OCI-LY7 (cell line): ENCODE measurements around the gene RPRD1B. TPM values are rescaled to one million over a fixed set of nuclear protein-coding genes. Genes with fewer than 3 reads are reported as not detected.

Source experiments
- BruUV-seq: library from RNA; stranded (reverse); fragments of 400-500 nt; replicated peaks from 2 replicates; lab custom pipeline; 2021; lab: Mats Ljungman, UMichigan
- CTCF ChIA-PET: fragments of 300-600 bp; sonication (Branson Sonifier 250); formaldehyde crosslinking; loops from one replicate; lab custom pipeline; 2022; ENCODE audit warnings: antibody characterized with exemption; ENCODE audit not compliant: unreplicated experiment; lab: Charles Lee
- POLR2A ChIA-PET: fragments of 300-600 bp; sonication (Branson Sonifier 250); formaldehyde crosslinking; loops from one replicate; lab custom pipeline; 2022; ENCODE audit warnings: antibody characterized with exemption; lab: Charles Lee
- DNase-seq: peaks from one replicate; pipeline ENCODE4 v3.0.0-alpha.2; 2015; ENCODE audit warnings: low spot score
- H2AFZ ChIP-seq: fragments of 200-600 bp; sonication (generic), shearing (Covaris generic); 2 replicates; pipeline ENCODE4 v1.6.1; 2014; ENCODE audit warnings: mild to moderate bottlenecking, antibody characterized with exemption, low read length, moderate library complexity
- H3K27ac ChIP-seq: fragments of 200-600 bp; sonication (generic); 2 replicates; pipeline ENCODE4 v1.5.1; 2014; ENCODE audit warnings: mixed run types, low read depth, mild to moderate bottlenecking, moderate library complexity, low read length, inconsistent platforms; ENCODE audit not compliant: poor library complexity, severe bottlenecking
- H3K36me3 ChIP-seq: fragments of 200-600 bp; sonication (generic); 2 replicates; pipeline ENCODE4 v1.6.1; 2014; ENCODE audit warnings: mild to moderate bottlenecking, antibody characterized with exemption, low read length, moderate library complexity, mixed read lengths; ENCODE audit not compliant: insufficient read depth
- H3K4me1 ChIP-seq: fragments of 200-600 bp; sonication (generic); 2 replicates; pipeline ENCODE4 v1.5.1; 2014; ENCODE audit warnings: mild to moderate bottlenecking, low read length; ENCODE audit not compliant: insufficient read depth, poor library complexity, severe bottlenecking
- H3K4me2 ChIP-seq: fragments of 200-600 bp; sonication (generic); 2 replicates; pipeline ENCODE4 v1.6.1; 2014; ENCODE audit warnings: mild to moderate bottlenecking, low read length
- H3K4me3 ChIP-seq: fragments of 200-600 bp; sonication (generic); 2 replicates; pipeline ENCODE4 v1.5.1; 2014; ENCODE audit warnings: mild to moderate bottlenecking, low read depth, low read length; ENCODE audit not compliant: poor library complexity, severe bottlenecking
- H3K79me2 ChIP-seq: fragments of 200-600 bp; sonication (generic); 2 replicates; pipeline ENCODE4 v1.6.1; 2016; ENCODE audit warnings: low read depth, mild to moderate bottlenecking, low read length, moderate library complexity, mixed read lengths; ENCODE audit not compliant: insufficient read depth
- H3K9me2 ChIP-seq: fragments of 200-600 bp; sonication (generic); 2 replicates; pipeline ENCODE4 v1.6.1; 2016; ENCODE audit warnings: mild to moderate bottlenecking, low read length, mixed read lengths; ENCODE audit not compliant: insufficient read depth
- H3K9me3 ChIP-seq: fragments of 200-600 bp; sonication (generic); 2 replicates; pipeline ENCODE4 v1.6.1; 2014; ENCODE audit warnings: mild to moderate bottlenecking, mixed run types, low read length, mixed read lengths
- H4K20me1 ChIP-seq: fragments of 200-600 bp; sonication (generic); 2 replicates; pipeline ENCODE4 v1.6.1; 2014; ENCODE audit warnings: mild to moderate bottlenecking, antibody characterized with exemption, low read length, moderate library complexity, mixed read lengths; ENCODE audit not compliant: insufficient read depth
- CTCF ChIP-seq: fragments of 200-600 bp; sonication (generic); conservative IDR thresholded peaks from 2 replicates; pipeline ENCODE4 v1.5.1; 2014; ENCODE audit warnings: mild to moderate bottlenecking, antibody characterized with exemption, low read length, moderate library complexity, mixed read lengths
- EZH2phosphoT487 ChIP-seq: fragments of 200-600 bp; sonication (generic); IDR thresholded peaks from 2 replicates; pipeline ENCODE4 v1.6.1; 2018; ENCODE audit warnings: low read depth, borderline replicate concordance, mild to moderate bottlenecking, mixed run types, antibody characterized with exemption, low read length, moderate library complexity, mixed read lengths
- intact Hi-C: fragments of 100-400 bp; cut with micrococcal nuclease; formaldehyde crosslinking; loops from one replicate; pipeline ENCODE4 v1.10.0; 2022; ENCODE audit not compliant: unreplicated experiment
- total RNA-seq, 2 experiments: library from RNA; depleted of rRNA in 1 of 2; stranded (reverse); fragments of >200 nt in 1 of 2; shearing (Covaris generic) in 1 of 2; gene quantifications; 2 replicates each; pipeline ENCODE4 v1.2.3, GENCODE V29; 2014 to 2022

Gene RPRD1B
- total RNA-seq, 2 experiments from 2014 or later = 45.6 to 67.9 TPM

DNA sequence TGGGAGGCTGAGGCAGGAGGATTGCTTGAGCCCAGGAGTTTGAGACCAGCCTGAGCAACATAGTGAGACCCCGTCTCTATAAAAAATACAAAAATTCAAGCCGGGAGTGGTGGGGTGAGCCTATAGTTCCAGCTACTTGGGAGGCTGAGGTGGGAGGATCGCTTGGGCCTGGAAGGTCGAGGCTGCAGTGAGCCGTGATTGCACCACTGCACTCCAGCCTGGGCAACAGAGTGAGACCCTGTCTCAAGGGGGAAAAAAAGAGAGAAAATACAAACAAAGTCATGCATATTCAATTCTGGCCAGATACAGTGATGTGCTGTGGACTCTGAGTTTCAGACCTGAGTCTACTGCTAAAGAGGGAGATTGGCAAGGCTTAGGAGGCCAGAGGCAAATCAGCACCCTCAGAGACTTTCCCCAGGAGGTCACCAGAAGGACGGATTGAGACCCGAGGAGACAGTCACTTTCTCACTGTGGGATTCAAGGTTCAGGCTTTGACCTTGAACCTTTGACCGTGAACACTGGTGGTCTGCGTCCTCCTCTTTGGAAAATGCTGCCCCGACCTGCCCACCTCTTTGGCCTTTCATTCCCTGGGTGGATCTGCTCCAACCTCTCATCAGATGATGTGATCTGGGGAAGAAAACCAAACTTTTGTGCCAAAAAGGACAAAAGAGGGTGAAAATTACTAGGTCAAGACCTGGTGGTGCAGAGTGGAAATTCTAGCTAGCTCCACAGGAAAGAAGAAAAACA is 100.3 kb downstream of the RPRD1B start:
- POLR2A ChIA-PET = no interaction called here
- Histone ChIP-seq H3K36me3 (no peaks in the 10 kb centered on the region), H3K27ac (no peak overlapping the region), H3K9me2 (no peaks in the 10 kb centered on the region), H4K20me1 (no peaks in the 10 kb centered on the region), H3K4me1 (no peaks in the 10 kb centered on the region), H3K4me3 (no peak overlapping the region), H3K9me3 (no peaks in the 10 kb centered on the region), H3K4me2 (no peak overlapping the region), H2AFZ (no peak overlapping the region), H3K79me2 (no peaks in the 10 kb centered on the region)
- DNase-seq = no peak
- TF ChIP-seq EZH2phosphoT487 (no peak), CTCF (no peak)
- CTCF ChIA-PET = no interaction called here
- intact Hi-C loops = no loop called here
- BruUV-seq = no TSS peak

GRCh38 chr20:38134427-38135270 is 101.1 kb downstream of the RPRD1B start:
- intact Hi-C loops = no loop called here
- no peaks in the 10 kb centered on the region for H3K4me1 ChIP-seq
- ChIA-PET POLR2A (no interaction called here), CTCF (no interaction called here)
- no peak overlapping the region for H2AFZ ChIP-seq
- H3K36me3 ChIP-seq = no peaks in the 10 kb centered on the region
- no peak overlapping the region for H3K4me3 ChIP-seq
- no peak overlapping the region for H3K4me2 ChIP-seq
- H3K27ac ChIP-seq = no peak overlapping the region
- TF ChIP-seq CTCF (no peak), EZH2phosphoT487 (no peak)
- no peaks in the 10 kb centered on the region for H3K9me2 ChIP-seq
- no peaks in the 10 kb centered on the region for H4K20me1 ChIP-seq
- DNase-seq = no peak
- BruUV-seq = no TSS peak
- H3K9me3 ChIP-seq = no peaks in the 10 kb centered on the region
- no peaks in the 10 kb centered on the region for H3K79me2 ChIP-seq

GRCh38 chr20:38135271-38135650 is 101.7 kb downstream of the RPRD1B start:
- H3K36me3 ChIP-seq = no peaks in the 10 kb centered on the region
- H3K79me2 ChIP-seq = no peaks in the 10 kb centered on the region
- intact Hi-C loops = no loop called here
- no peaks in the 10 kb centered on the region for H3K4me1 ChIP-seq
- H3K4me3 ChIP-seq = no peak overlapping the region
- no peak overlapping the region for H3K4me2 ChIP-seq
- ChIA-PET CTCF (no interaction called here), POLR2A (no interaction called here)
- H3K9me2 ChIP-seq = no peaks in the 10 kb centered on the region
- H3K27ac ChIP-seq = no peak overlapping the region
- BruUV-seq = no TSS peak
- TF ChIP-seq CTCF (no peak), EZH2phosphoT487 (no peak)
- H2AFZ ChIP-seq = no peak overlapping the region
- no peak for DNase-seq
- H4K20me1 ChIP-seq = no peaks in the 10 kb centered on the region
- no peaks in the 10 kb centered on the region for H3K9me3 ChIP-seq
